ENCODE measurements around the gene ADGRG1.

The ADGRG1 gene

GRCh38 chr16:57652695-57653471 is 24.5 kb downstream of the ADGRG1 start:
- no peak for DNase-seq

- no peak for DNase-seq
These were observed 25.5 kb downstream of the ADGRG1 start for GRCh38 chr16:57653936-57654335.

GRCh38 chr16:57656342-57656955 is 28.0 kb downstream of the ADGRG1 start:
- no peak for DNase-seq

GRCh38 chr16:57657228-57657627 is 28.8 kb downstream of the ADGRG1 start:
- DNase-seq, result no peak

GRCh38 chr16:57658130-57658877 is 29.9 kb downstream of the ADGRG1 start:
- DNase-seq, result no peak

GRCh38 chr16:57658878-57659674 is 30.6 kb downstream of the ADGRG1 start:
- DNase-seq, result no peak

- no peak for DNase-seq
These were observed 32.5 kb downstream of the ADGRG1 start for GRCh38 chr16:57660715-57661463.

- DNase-seq, result no peak
These were observed 33.1 kb downstream of the ADGRG1 start for GRCh38 chr16:57661510-57661909.

GRCh38 chr16:57661936-57662906 is 33.8 kb downstream of the ADGRG1 start:
- no peak for DNase-seq

- DNase-seq, result no peak
These were observed 35.0 kb downstream of the ADGRG1 start for GRCh38 chr16:57663436-57663835.

GRCh38 chr16:57663917-57664661 is 35.7 kb downstream of the ADGRG1 start:
- DNase-seq, result no peak

- DNase-seq, result no peak
These were observed 36.2 kb downstream of the ADGRG1 start for GRCh38 chr16:57664662-57665025.

GRCh38 chr16:57665541-57665940 is 37.1 kb downstream of the ADGRG1 start:
- no peak for DNase-seq

- no peak for DNase-seq
These were observed 38.1 kb downstream of the ADGRG1 start for GRCh38 chr16:57666353-57667047.

GRCh38 chr16:57667048-57667525 is 38.7 kb downstream of the ADGRG1 start:
- DNase-seq, result no peak

- no peak for DNase-seq
These were observed 39.3 kb downstream of the ADGRG1 start for GRCh38 chr16:57667526-57668262.

GRCh38 chr16:57668263-57668571 is 39.8 kb downstream of the ADGRG1 start, which contains the start of gene ADGRG3:
TSS of gene ADGRG3 (plus strand) at chr16:57668306. CDS start at chr16:57668348, 42 bp downstream.
- no peak for DNase-seq

- DNase-seq, result no peak
These were observed 40.4 kb downstream of the ADGRG1 start for GRCh38 chr16:57668630-57669475.
